Keratinocyte (primary cell): ENCODE measurements around the gene FHDC1.

Experiments
- EZH2 ChIP-seq: IDR thresholded peaks from one replicate; pipeline ENCODE4 v1.6.1; 2012; ENCODE audit warnings: inconsistent platforms, mild to moderate bottlenecking, low read length, moderate library complexity
- TF ChIP-seq, protein P1 (sequence below), 3 experiments: IDR thresholded peaks in 1 of 3; conservative IDR thresholded peaks in 1 of 3; optimal IDR thresholded peaks in 1 of 3; 2 replicates in 2 of 3; 3 replicates in 1 of 3; pipeline versions ENCODE3 to v1.5.1; 2011; ENCODE audit warnings: low read length in 3 of 3, mild to moderate bottlenecking in 3 of 3, moderate library complexity in 2 of 3, control low read depth in 1 of 3, inconsistent platforms in 1 of 3; ENCODE audit not compliant: insufficient read depth in 2 of 3; ENCODE audit errors: extremely low read depth in 1 of 3

DNA sequence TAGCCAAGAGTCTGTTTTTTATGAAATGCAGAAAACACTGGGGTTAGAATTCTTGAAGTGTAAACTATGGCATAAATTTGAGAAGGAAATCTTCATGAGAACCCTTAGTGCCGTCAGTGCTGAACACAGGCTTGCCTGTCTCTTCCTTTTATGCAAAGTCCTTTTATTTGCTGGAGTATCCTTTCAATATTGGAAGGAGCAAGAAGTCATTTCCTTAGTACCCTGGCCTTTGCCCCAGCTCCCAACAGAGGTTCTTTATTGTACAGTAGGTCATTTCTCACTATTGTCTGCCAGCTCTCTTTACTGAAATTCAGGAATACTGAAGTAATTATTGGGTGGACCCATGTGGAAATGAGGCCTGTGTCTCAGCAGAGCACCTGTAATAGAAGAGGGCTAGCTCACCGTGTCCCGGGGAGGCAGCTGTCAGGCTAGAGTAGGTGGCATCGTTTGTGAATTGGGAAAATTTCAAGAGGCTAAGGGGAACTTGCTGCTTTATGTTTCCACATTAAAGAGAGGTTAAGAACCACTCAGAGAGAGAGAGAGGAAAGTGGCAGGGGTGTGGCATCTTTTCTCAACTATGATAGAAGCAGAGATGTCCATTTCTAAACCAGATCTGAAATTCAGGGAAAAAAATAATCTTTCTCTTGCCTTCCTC is 8.7 kb downstream of the FHDC1 start:
- TF ChIP-seq, protein P1, sequence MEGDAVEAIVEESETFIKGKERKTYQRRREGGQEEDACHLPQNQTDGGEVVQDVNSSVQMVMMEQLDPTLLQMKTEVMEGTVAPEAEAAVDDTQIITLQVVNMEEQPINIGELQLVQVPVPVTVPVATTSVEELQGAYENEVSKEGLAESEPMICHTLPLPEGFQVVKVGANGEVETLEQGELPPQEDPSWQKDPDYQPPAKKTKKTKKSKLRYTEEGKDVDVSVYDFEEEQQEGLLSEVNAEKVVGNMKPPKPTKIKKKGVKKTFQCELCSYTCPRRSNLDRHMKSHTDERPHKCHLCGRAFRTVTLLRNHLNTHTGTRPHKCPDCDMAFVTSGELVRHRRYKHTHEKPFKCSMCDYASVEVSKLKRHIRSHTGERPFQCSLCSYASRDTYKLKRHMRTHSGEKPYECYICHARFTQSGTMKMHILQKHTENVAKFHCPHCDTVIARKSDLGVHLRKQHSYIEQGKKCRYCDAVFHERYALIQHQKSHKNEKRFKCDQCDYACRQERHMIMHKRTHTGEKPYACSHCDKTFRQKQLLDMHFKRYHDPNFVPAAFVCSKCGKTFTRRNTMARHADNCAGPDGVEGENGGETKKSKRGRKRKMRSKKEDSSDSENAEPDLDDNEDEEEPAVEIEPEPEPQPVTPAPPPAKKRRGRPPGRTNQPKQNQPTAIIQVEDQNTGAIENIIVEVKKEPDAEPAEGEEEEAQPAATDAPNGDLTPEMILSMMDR (optimal IDR thresholded peaks at IDR 0.05 in 1 of 3, IDR thresholded peaks at IDR 0.05 in 1 of 3, conservative IDR thresholded peaks at IDR 0.05 in 1 of 3; ENCODE audit: extremely low read depth in 1 of 3, insufficient read depth in 2 of 3, low read length in 3 of 3), result no peak
- no peak for TF ChIP-seq EZH2
